ENCODE data around the gene OSBPL7. TPM values are rescaled to one million over a fixed set of nuclear protein-coding genes. Genes with fewer than 3 reads are reported as not detected.

Gene OSBPL7
- total and polyA plus RNA-seq, 2 of the 13 experiments (the other 11 are each of a cell fraction or from before 2014, with no cell fraction given) = 4.7 to 6.6 TPM

- TF ChIP-seq ZNF318 (CRISPR knock-in tag; IDR thresholded peaks at IDR 0.05) (no peak), JUNB (CRISPR knock-in tag; IDR thresholded peaks at IDR 0.05; ENCODE audit: borderline replicate concordance) (no peak), ZNF20 (CRISPR knock-in tag; IDR thresholded peaks at IDR 0.05) (no peak), ZNF230 (CRISPR knock-in tag; IDR thresholded peaks at IDR 0.05) (peak; percentile 75), TAF1 (CRISPR knock-in tag; IDR thresholded peaks at IDR 0.05) (peak; percentile 96), ZBTB42 (CRISPR knock-in tag; IDR thresholded peaks at IDR 0.05) (peak; percentile 97), BATF2 (CRISPR knock-in tag; IDR thresholded peaks at IDR 0.05) (no peak), ZNF510 (CRISPR knock-in tag; IDR thresholded peaks at IDR 0.05; ENCODE audit: low read depth) (no peak), HIC2 (CRISPR knock-in tag; IDR thresholded peaks at IDR 0.05; ENCODE audit: low read depth) (no peak; the same call in 1 of the 2 replicates), STAT6 (CRISPR knock-in tag; IDR thresholded peaks at IDR 0.05; ENCODE audit: borderline replicate concordance) (peak; percentile 74; the same call in 1 of the 2 replicates), ZBTB7B (CRISPR knock-in tag; IDR thresholded peaks at IDR 0.05) (peak; percentile 87), MXD3 (CRISPR knock-in tag; IDR thresholded peaks at IDR 0.05) (peak; percentile 87)
These were observed 9.7 kb upstream of the OSBPL7 start, which contains the start of the genes LRRC46 and MRPL10 (continued) for GRCh38 chr17:47831003-47831933.

All from HepG2 (cell line).